GM19328 (cell line): ENCODE results near the gene CLDN1.

Experiments used
- ATAC-seq: cut with Tn5 transposase; IDR thresholded peaks from one replicate; pipeline ENCODE4 v1.9.1; 2021; ENCODE audit warnings: mild to moderate bottlenecking, moderate library complexity; ENCODE audit not compliant: unreplicated experiment

Gene CLDN1, protein sequence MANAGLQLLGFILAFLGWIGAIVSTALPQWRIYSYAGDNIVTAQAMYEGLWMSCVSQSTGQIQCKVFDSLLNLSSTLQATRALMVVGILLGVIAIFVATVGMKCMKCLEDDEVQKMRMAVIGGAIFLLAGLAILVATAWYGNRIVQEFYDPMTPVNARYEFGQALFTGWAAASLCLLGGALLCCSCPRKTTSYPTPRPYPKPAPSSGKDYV

DNA sequence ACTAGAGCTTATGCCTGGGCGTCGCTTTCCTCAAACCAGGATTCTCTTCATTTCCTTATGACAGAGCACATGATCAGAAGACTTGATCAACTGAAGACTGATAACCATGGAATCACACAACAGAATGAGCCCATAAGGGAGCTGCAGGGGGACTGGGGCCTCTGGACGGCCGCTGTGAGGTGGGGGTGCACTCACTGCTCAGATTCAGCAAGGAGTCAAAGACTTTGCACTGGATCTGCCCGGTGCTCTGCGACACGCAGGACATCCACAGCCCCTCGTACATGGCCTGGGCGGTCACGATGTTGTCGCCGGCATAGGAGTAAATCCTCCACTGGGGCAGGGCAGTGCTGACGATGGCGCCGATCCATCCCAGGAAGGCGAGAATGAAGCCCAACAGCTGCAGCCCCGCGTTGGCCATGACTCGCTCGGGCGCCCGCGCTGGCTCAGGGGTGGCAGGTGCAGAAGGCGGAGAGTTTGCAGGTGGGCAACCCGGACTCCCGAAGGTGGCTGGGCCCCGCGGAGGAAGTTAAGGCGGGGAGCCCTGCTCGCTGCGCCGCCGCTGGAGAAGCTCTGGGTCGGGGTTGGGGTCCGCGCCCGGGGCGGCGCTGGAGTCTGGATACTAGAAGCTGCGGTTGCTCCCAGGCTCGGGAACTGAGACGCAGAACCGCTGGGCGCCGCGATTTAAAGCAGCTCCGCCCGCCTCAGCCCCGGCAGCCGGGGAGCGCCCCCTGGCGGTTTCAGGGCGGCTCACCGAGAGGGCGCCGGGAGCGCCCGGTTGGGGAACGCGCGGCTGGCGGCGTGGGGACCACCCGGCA, at the start of gene CLDN1:
Gene CLDN1, minus strand, starts transcription at position 658 of the 815 bp plus-strand sequence. Its CDS starts 240 bp downstream, at position 418.
- peak; percentile 87 for ATAC-seq

GRCh38 chr3:190371152-190371551, 48.9 kb upstream of the CLDN1 start:
- ATAC-seq, result no peak

DNA sequence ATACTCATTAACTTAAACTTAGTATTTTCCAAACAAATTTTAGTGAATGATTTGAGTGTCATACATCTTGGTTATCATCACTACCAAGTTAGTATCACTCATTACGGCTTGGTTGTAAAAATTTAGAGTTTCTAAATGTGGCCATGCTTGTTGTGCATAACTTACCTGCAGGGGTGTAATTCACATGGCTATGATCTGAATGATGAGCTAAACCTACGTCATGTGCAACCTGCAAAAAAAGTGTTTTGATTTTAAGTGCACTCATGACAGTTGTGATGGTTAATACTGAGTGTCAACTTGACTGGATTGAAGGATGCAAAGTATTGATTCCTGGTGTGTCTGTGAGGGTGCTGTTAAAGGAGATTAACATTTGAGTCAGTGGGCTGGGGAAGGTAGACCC, 48.1 kb upstream of the CLDN1 start:
- no peak for ATAC-seq

GRCh38 chr3:190369668-190370295, 47.5 kb upstream of the CLDN1 start:
- ATAC-seq, result no peak

DNA sequence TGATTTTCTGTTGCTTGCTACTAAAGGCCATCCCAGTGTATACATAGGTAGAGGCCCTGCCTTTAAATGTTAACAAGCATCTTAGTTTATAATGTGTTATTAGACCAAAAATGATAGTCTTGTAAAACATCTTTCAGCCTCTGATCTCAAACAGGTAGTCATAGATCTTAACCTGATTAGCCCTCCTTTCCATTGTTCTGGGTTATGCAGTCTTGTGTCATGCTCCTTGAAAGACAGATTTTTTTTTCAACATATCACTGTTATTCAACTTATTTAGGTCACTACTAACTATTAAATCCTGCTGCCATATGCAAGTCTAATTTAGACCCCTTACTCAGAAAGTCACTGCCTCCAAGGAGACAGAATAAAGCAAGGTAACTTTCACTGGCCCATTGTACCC, 46.6 kb upstream of the CLDN1 start:
- ATAC-seq, result no peak

DNA sequence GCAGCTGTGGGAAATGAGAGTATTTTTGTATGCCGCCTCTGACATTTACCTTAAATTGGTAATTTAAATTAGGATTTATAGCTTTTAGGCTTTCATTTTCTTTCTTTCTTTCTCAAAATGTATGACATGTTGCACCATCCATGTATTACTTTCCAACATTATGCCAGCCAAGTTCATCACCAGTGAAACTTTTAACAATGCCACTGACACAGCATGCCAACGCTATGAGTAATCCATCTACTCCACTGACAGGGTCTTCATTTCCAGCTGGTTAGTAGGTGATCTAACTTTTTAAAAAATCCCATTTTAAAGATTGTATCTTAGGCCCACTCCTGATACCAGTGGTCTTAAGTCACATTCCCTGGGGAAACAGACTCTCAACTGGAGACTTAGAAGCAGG, 43.9 kb upstream of the CLDN1 start:
- ATAC-seq, result no peak

DNA sequence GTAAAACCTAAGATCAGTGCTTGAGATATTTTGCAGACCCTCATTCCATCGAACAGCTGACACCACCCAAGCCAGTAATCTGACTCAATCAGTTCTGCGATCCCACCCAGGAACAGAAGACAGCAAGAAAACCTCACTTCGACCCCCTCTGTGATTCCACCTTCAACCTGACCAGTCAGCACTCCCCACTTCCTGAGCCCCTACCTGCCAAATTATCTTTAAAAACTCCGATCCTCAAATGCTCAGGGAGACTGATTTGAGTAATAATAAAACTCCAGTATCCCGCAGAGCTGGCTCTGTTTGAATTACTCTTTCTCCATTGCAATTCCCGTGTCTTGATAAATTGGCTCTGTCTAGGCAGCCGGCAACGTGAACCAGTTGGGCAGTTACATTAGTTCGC, 40.0 kb upstream of the CLDN1 start:
- ATAC-seq, result no peak

GRCh38 chr3:190361791-190362190, 39.5 kb upstream of the CLDN1 start:
- no peak for ATAC-seq

GRCh38 chr3:190360228-190360627, 38.0 kb upstream of the CLDN1 start:
- ATAC-seq, result no peak

- ATAC-seq, result no peak
These were observed 37.6 kb upstream of the CLDN1 start for GRCh38 chr3:190359813-190360212.

GRCh38 chr3:190357468-190357867, 35.2 kb upstream of the CLDN1 start:
- no peak for ATAC-seq

DNA sequence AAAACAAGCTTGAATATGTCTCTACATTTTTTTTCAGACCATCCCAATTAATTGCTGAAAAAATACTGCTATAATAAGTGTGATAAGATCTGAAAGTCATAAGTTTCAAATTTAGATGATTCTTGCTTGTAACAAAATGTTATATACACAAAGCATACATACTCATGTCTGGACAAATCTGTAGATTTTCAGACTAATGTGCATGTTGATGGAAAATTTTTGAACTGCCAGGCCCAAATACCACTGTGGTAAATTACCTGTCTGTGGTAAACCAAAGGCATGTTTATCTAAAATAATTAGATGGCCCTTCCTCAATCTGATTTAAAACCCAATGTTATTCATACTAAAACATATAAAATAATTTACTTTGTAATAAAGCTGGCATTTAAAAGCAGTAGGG, 34.0 kb upstream of the CLDN1 start:
- ATAC-seq, result no peak

DNA sequence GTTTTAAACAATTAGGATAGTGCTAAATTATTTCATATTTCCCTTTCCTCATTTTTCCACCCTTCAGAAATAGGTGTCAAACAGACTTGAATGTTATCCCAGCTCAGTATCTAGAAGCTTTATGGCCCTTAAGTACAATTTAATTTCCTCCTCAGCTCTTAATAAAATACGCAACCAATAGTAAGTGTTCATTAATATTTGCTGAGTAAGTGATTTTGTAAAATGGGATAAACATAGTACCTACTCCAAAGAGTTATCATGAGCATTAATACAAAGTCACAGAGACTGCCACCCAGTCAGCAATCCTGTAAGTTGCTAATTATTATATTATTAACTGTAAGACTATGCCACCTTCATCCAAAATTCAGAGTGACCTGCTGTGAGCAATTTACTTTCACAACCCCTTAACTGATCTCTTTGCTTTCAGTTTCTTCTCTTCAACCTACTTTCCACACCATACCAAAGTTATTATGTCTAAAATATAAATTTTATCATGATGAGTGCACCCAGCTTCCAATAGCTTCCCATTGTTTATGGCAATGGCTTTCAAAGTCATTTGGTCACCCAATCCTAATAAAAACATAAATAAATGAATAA, 30.7 kb upstream of the CLDN1 start:
- no peak for ATAC-seq

DNA sequence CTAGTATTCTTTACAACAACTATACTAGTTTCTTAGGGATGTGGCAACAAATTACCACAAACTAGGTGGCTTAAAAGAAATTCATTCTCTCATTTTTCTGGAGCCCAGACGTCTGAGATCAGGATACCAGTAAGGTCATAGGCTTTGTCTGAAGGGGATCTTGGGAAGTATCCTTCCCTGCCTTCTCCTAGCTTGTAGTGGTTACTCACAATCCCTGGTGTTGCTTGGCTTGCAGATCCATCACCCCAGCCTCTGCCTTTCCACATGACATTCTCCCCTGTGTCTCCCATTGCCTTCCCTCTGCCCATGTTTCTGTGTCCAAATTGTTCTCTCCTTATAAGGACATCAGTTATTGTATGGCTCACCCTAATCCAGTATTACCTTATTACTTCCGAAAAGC, 24.3 kb upstream of the CLDN1 start:
- ATAC-seq, result no peak

DNA sequence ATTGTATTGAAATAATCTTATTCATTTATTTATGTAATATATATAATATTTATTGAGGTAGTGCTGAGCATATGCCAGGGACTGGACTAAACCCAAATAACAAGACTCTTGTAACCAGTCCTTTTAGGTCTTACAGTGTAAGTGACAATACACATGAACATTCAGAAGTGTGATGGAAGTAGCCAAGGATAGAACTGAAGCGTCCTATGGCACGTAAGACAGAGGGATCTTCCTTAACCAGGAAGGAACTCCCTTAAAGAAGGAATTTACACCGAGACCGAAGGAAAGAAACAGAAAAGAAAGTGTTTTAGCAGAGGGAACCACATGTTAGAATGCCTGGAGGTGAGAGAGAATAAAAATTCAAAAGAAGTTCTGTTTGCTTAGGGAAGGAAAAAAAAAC, 23.6 kb upstream of the CLDN1 start:
- ATAC-seq, result no peak

- no peak for ATAC-seq
These were observed 23.0 kb upstream of the CLDN1 start for GRCh38 chr3:190345027-190345821.

- no peak for ATAC-seq
These were observed 17.8 kb upstream of the CLDN1 start for GRCh38 chr3:190340071-190340470.

DNA sequence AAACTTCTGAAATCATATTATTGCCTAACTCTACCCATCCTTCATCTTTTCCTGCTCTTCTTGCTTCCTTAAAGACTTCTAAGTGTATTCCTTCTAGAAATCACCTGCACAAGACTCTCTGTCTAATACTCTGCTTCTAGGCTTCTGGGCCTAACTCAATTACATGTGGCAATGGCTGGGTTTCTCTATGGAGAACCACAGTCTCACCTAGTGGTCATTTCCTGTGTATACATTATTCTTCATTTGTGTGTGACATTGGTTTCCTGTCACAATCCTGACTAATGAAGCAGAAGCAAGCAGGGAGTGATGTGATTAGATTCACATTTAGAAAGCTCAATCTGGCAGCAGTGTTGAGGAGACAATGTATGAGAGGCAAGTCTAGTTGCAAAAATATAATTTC, 16.9 kb upstream of the CLDN1 start:
- no peak for ATAC-seq

GRCh38 chr3:190338717-190339116, 16.5 kb upstream of the CLDN1 start:
- no peak for ATAC-seq

- ATAC-seq, result no peak
These were observed 15.1 kb upstream of the CLDN1 start for GRCh38 chr3:190337301-190337700.
